HepG2 (cell line): Measurements from ENCODE around the gene SLC1A5. TPM values are rescaled to one million over a fixed set of nuclear protein-coding genes. Genes with fewer than 3 reads are reported as not detected.

Source experiments
- AHR ChIP-seq: IDR thresholded peaks from 2 replicates; pipeline ENCODE4 v1.6.1; 2018; ENCODE audit warnings: missing genetic modification reagents, missing compliant biosample characterization
- CBX1 ChIP-seq: IDR thresholded peaks from one replicate; pipeline ENCODE4 v1.6.1; 2016; ENCODE audit warnings: antibody characterized with exemption, low read depth
- ESRRA ChIP-seq: sonication (generic); formaldehyde crosslinking; IDR thresholded peaks from 2 replicates; pipeline ENCODE4 v1.5.1; 2020; ENCODE audit warnings: mild to moderate bottlenecking, low read depth, missing genetic modification reagents
- SP4 ChIP-seq: sonication (generic); formaldehyde crosslinking; IDR thresholded peaks from 2 replicates; pipeline ENCODE4 v1.8.1; 2023; ENCODE audit warnings: mild to moderate bottlenecking, missing genetic modification reagents
- ZNF343 ChIP-seq: sonication (generic); formaldehyde crosslinking; IDR thresholded peaks from 2 replicates; pipeline ENCODE4 v1.4.0; 2020; ENCODE audit warnings: mild to moderate bottlenecking, missing genetic modification reagents
- ZNF432 ChIP-seq: sonication (generic); formaldehyde crosslinking; IDR thresholded peaks from 2 replicates; pipeline ENCODE4 v1.5.0; 2020; ENCODE audit warnings: missing genetic modification reagents, mild to moderate bottlenecking, borderline replicate concordance
- ZNF451 ChIP-seq: sonication (generic); formaldehyde crosslinking; IDR thresholded peaks from 2 replicates; pipeline ENCODE4 v1.5.0; 2020; ENCODE audit warnings: mild to moderate bottlenecking, missing genetic modification reagents
- ZNF614 ChIP-seq: IDR thresholded peaks from 2 replicates; pipeline ENCODE4 v1.6.1; 2018; ENCODE audit warnings: missing biosample characterization, missing genetic modification reagents, inconsistent platforms, borderline replicate concordance
- polyA plus RNA-seq, 8 experiments: library from polyadenylated mRNA; depleted of rRNA in 3 of 8; stranded (reverse) in 7 of 8; unstranded in 1 of 8; fragments of >200 nt; fragmentation: Illumina TruSeq in 4 of 8; extraction: Trizol in 4 of 8; gene quantifications; 2 replicates each; pipeline versions ENCODE4 v1.2.1 to v1.2.3, GENCODE V29; 2011 to 2016; ENCODE audit warnings: low read depth in 4 of 8, missing spikeins in 1 of 8, mixed read lengths in 1 of 8; ENCODE audit not compliant: insufficient read depth in 1 of 8
- total RNA-seq, 5 experiments: library from RNA; depleted of rRNA; stranded (reverse); fragments of >200 nt; fragmentation: Illumina TruSeq; extraction: Trizol; gene quantifications; 2 replicates each; pipeline ENCODE4 v1.2.3, GENCODE V29; 2016; ENCODE audit warnings: low read depth in 1 of 5
- TF ChIP-seq, protein P1 (sequence below): sonication (generic); formaldehyde crosslinking; IDR thresholded peaks from 2 replicates; pipeline ENCODE4 v1.4.0; 2020; ENCODE audit warnings: missing genetic modification reagents, low read depth, mild to moderate bottlenecking, borderline replicate concordance
- TF ChIP-seq, protein P2 (sequence below): IDR thresholded peaks from 2 replicates; pipeline ENCODE4 v1.6.1; 2016; ENCODE audit warnings: missing compliant biosample characterization, missing genetic modification reagents, borderline replicate concordance
- TF ChIP-seq, protein P3 (sequence below): sonication (generic); formaldehyde crosslinking; IDR thresholded peaks from 2 replicates; pipeline ENCODE4 v1.4.0; 2020; ENCODE audit warnings: mild to moderate bottlenecking, missing genetic modification reagents, borderline replicate concordance

The SLC1A5 gene
- total and polyA plus RNA-seq, 2 of the 13 experiments (the other 11 are each of a cell fraction or from before 2014, with no cell fraction given): 120 to 159 TPM

DNA sequence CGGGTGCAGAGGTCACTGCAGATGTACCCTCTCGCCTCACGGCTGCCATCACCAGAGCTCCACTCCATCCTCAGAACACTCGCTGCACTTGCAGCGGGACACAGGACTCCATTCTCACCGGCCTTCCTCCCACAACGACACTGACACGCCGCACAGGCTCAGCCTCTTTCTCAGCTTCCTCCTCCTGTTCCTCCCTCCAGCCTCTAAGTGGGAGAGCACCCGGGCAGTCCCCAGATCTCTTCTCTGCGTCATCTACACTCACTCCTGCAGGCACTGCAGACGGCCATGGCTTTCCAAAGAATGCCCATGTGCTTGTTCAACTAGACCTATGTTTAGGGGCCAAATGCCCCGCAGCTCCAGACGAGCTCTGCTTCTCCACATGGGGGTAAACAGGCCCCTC, 56.8 kb downstream of the SLC1A5 start (continued):
- TF ChIP-seq, protein P1, sequence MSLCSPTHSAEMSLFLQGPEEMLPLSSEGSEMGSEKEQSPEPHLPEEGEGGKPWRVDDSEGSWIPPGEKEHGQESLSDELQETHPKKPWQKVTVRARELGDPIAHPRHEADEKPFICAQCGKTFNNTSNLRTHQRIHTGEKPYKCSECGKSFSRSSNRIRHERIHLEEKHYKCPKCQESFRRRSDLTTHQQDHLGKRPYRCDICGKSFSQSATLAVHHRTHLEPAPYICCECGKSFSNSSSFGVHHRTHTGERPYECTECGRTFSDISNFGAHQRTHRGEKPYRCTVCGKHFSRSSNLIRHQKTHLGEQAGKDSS (CRISPR knock-in tag): no peak
- TF ChIP-seq ZNF432 (CRISPR knock-in tag) (no peak), ZNF614 (CRISPR knock-in tag) (no peak), AHR (CRISPR knock-in tag) (no peak), SP4 (CRISPR knock-in tag) (no peak), ESRRA (no peak), ZNF343 (no peak), ZNF451 (CRISPR knock-in tag) (no peak), CBX1 (no peak)
- TF ChIP-seq, protein P2, sequence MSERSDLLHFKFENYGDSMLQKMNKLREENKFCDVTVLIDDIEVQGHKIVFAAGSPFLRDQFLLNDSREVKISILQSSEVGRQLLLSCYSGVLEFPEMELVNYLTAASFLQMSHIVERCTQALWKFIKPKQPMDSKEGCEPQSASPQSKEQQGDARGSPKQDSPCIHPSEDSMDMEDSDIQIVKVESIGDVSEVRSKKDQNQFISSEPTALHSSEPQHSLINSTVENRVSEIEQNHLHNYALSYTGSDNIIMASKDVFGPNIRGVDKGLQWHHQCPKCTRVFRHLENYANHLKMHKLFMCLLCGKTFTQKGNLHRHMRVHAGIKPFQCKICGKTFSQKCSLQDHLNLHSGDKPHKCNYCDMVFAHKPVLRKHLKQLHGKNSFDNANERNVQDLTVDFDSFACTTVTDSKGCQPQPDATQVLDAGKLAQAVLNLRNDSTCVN (CRISPR knock-in tag): no peak
- TF ChIP-seq, protein P3, sequence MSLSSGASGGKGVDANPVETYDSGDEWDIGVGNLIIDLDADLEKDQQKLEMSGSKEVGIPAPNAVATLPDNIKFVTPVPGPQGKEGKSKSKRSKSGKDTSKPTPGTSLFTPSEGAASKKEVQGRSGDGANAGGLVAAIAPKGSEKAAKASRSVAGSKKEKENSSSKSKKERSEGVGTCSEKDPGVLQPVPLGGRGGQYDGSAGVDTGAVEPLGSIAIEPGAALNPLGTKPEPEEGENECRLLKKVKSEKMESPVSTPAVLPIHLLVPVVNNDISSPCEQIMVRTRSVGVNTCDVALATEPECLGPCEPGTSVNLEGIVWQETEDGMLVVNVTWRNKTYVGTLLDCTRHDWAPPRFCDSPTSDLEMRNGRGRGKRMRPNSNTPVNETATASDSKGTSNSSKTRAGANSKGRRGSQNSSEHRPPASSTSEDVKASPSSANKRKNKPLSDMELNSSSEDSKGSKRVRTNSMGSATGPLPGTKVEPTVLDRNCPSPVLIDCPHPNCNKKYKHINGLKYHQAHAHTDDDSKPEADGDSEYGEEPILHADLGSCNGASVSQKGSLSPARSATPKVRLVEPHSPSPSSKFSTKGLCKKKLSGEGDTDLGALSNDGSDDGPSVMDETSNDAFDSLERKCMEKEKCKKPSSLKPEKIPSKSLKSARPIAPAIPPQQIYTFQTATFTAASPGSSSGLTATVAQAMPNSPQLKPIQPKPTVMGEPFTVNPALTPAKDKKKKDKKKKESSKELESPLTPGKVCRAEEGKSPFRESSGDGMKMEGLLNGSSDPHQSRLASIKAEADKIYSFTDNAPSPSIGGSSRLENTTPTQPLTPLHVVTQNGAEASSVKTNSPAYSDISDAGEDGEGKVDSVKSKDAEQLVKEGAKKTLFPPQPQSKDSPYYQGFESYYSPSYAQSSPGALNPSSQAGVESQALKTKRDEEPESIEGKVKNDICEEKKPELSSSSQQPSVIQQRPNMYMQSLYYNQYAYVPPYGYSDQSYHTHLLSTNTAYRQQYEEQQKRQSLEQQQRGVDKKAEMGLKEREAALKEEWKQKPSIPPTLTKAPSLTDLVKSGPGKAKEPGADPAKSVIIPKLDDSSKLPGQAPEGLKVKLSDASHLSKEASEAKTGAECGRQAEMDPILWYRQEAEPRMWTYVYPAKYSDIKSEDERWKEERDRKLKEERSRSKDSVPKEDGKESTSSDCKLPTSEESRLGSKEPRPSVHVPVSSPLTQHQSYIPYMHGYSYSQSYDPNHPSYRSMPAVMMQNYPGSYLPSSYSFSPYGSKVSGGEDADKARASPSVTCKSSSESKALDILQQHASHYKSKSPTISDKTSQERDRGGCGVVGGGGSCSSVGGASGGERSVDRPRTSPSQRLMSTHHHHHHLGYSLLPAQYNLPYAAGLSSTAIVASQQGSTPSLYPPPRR (CRISPR knock-in tag): no peak
